GM23248 (cell line): ENCODE measurements around the gene PRPF38B. TPM values are rescaled to one million over a fixed set of nuclear protein-coding genes. Genes with fewer than 3 reads are reported as not detected.
A peak's percentile ranks its signal among the peaks of the same experiment; 100 is the strongest.

Experiments
- DNase-seq: peaks from one replicate; pipeline ENCODE4 v3.0.0-alpha.2; 2015
- H2AFZ ChIP-seq: fragments of 200-600 bp; sonication (generic); 2 replicates; pipeline ENCODE4 v1.6.1; 2016; ENCODE audit warnings: antibody characterized with exemption
- H3F3A ChIP-seq: fragments of 200-600 bp; sonication (generic); 2 replicates; pipeline ENCODE4 v1.6.1; 2016; ENCODE audit warnings: mild to moderate bottlenecking, antibody characterized with exemption, mixed run types; ENCODE audit not compliant: insufficient read depth
- H3K27ac ChIP-seq: fragments of 200-600 bp; sonication (generic); 2 replicates; pipeline ENCODE4 v1.5.1; 2016; ENCODE audit warnings: mild to moderate bottlenecking
- H3K27me3 ChIP-seq: fragments of 200-600 bp; sonication (generic); replicated peaks from 2 replicates; pipeline ENCODE4 v1.6.1; 2016; ENCODE audit warnings: mild to moderate bottlenecking; ENCODE audit not compliant: insufficient read depth
- H3K36me3 ChIP-seq: fragments of 200-600 bp; sonication (generic); 2 replicates; pipeline ENCODE4 v1.6.1; 2016; ENCODE audit warnings: low read depth, mild to moderate bottlenecking
- H3K4me1 ChIP-seq: fragments of 200-600 bp; sonication (generic); 2 replicates; pipeline ENCODE4 v1.6.1; 2016; ENCODE audit warnings: mild to moderate bottlenecking; ENCODE audit not compliant: insufficient read depth
- H3K4me2 ChIP-seq: fragments of 200-600 bp; sonication (generic); one replicate; pipeline ENCODE4 v1.6.1; 2016; ENCODE audit warnings: mild to moderate bottlenecking; ENCODE audit not compliant: unreplicated experiment
- H3K4me3 ChIP-seq: fragments of 200-600 bp; sonication (generic); 2 replicates; pipeline ENCODE4 v1.5.1; 2016; ENCODE audit warnings: mild to moderate bottlenecking
- H3K79me2 ChIP-seq: fragments of 200-600 bp; sonication (generic); 2 replicates; pipeline ENCODE4 v1.6.1; 2016; ENCODE audit warnings: mild to moderate bottlenecking; ENCODE audit not compliant: insufficient read depth
- H3K9ac ChIP-seq: fragments of 200-600 bp; sonication (generic); 2 replicates; pipeline ENCODE4 v1.6.1; 2016; ENCODE audit warnings: mild to moderate bottlenecking
- H3K9me2 ChIP-seq: fragments of 200-600 bp; sonication (generic); 2 replicates; pipeline ENCODE4 v1.6.1; 2016; ENCODE audit warnings: mixed run types, mild to moderate bottlenecking, moderate library complexity; ENCODE audit not compliant: insufficient read depth
- H3K9me3 ChIP-seq: fragments of 200-600 bp; sonication (generic); one replicate; pipeline ENCODE4 v1.6.1; 2017; ENCODE audit warnings: low read depth
- H4K20me1 ChIP-seq: fragments of 200-600 bp; sonication (generic); 2 replicates; pipeline ENCODE4 v1.6.0; 2016; ENCODE audit not compliant: insufficient read depth
- EZH2 ChIP-seq: fragments of 200-600 bp; sonication (generic); IDR thresholded peaks from 2 replicates; pipeline ENCODE4 v1.6.1; 2018; ENCODE audit warnings: antibody characterized with exemption, mild to moderate bottlenecking; ENCODE audit not compliant: insufficient read depth, poor library complexity, severe bottlenecking
- EZH2phosphoT487 ChIP-seq: fragments of 200-600 bp; sonication (generic); IDR thresholded peaks from 2 replicates; pipeline ENCODE4 v1.6.1; 2018; ENCODE audit warnings: antibody characterized with exemption, moderate library complexity, mild to moderate bottlenecking, low read depth; ENCODE audit not compliant: insufficient read depth
- WGBS, 2 experiments: methylation state at CpG; one replicate each; pipeline ENCODE4 v1.1.6; 2015 to 2017; ENCODE audit warnings: low lambda C conversion rate in 2 of 2, low coverage in 1 of 2; ENCODE audit errors: missing lambda C conversion rate in 2 of 2; 5-methylcytosine and 5-hydroxymethylcytosine counted together
- in situ Hi-C: fragments of 300-500 bp; cut with MboI; formaldehyde crosslinking; loops from 2 replicates; pipeline ENCODE4 v1.15.0; 2020
- polyA plus RNA-seq: library from polyadenylated mRNA; unstranded; fragments of >200 nt; fragmentation: Nextera tagmentation; extraction: Ambion mirVana; gene quantifications from 2 replicates; pipeline ENCODE4 v1.2.1, GENCODE V29; 2016
- total RNA-seq: library from RNA; depleted of rRNA; stranded (reverse); fragments of >200 nt; shearing (Covaris generic); gene quantifications from 2 replicates; pipeline ENCODE4 v1.2.3, GENCODE V29; 2014

Gene PRPF38B
- total and polyA plus RNA-seq, 2 experiments from 2014 or later = 10.9 to 25.6 TPM

- Histone ChIP-seq H3K9ac (no peak overlapping the region), H3F3A (peaks cover 5% of the 10 kb centered on the region; the same call in 1 of the 2 replicates), H4K20me1 (no peaks in the 10 kb centered on the region), H3K4me1 (peaks cover 5% of the 10 kb centered on the region; the same call in 1 of the 2 replicates), H3K79me2 (no peaks in the 10 kb centered on the region), H3K4me3 (no peak overlapping the region), H3K27ac (no peak overlapping the region), H3K27me3 (no peaks in the 10 kb centered on the region), H2AFZ (no peak overlapping the region), H3K9me2 (no peaks in the 10 kb centered on the region), H3K36me3 (no peaks in the 10 kb centered on the region), H3K9me3 (no peaks in the 10 kb centered on the region), H3K4me2 (no peak overlapping the region)
- TF ChIP-seq EZH2phosphoT487 (no peak), EZH2 (no peak)
- 86% methylated on average over 5 of the region's 5 CpGs for WGBS, 2 experiments
- in situ Hi-C loops = no loop called here
- peak; percentile 36 for DNase-seq
Observed at GRCh38 chr1:108657356-108658080, 34.6 kb upstream of the PRPF38B start.

GRCh38 chr1:108661030-108661609, 31.0 kb upstream of the PRPF38B start, which contains the start of gene HENMT1:
Gene HENMT1 (minus strand): TSS chr1:108661093. CDS start chr1:108659884, 1,209 bp downstream.
- peak within 1 kb of the TSS; percentile 72 for H3K4me3 ChIP-seq
- H3K79me2 ChIP-seq = no peaks in the 10 kb centered on the region
- in situ Hi-C loops = no loop called here
- peak within 1 kb of the TSS; percentile 87 for H3K27ac ChIP-seq
- no peak for TF ChIP-seq EZH2
- no peak for TF ChIP-seq EZH2phosphoT487
- H3F3A ChIP-seq = peaks cover 5% of the 10 kb centered on the region; the same call in 1 of the 2 replicates
- no peaks in the 10 kb centered on the region for H3K9me3 ChIP-seq
- peak within 1 kb of the TSS; percentile 91 for H3K9ac ChIP-seq
- peak within 1 kb of the TSS; percentile 77 for H3K4me2 ChIP-seq
- H2AFZ ChIP-seq = peak within 1 kb of the TSS; percentile 80
- 2 to 3% methylated on average over 75 to 81 of the region's 81 CpGs for WGBS, 2 experiments
- H3K27me3 ChIP-seq = no peaks in the 10 kb centered on the region
- H3K9me2 ChIP-seq = no peaks in the 10 kb centered on the region
- H3K4me1 ChIP-seq = peaks cover 5% of the 10 kb centered on the region; the same call in 1 of the 2 replicates
- no peaks in the 10 kb centered on the region for H3K36me3 ChIP-seq
- no peaks in the 10 kb centered on the region for H4K20me1 ChIP-seq
- peak; percentile 88 for DNase-seq

DNA sequence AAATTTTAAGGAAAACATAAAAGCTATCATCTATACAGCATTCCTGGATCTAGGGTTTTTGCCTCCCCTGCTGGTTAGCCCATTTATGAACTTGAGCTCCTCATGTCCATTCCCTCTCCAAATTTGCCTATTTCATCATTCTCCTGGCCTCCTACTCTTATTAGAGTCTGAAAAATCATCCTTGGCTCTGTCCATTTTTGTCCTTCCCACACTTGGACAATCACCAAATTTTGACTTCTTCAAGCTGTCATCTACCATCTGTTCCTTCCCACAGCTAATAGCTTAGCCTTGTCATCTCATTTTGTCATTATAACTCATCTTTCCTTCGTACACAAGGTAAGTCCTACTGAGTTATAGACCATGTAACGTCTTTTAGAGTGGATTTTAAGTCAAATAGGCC, 29.0 kb upstream of the PRPF38B start:
- Histone ChIP-seq H3K79me2 (no peaks in the 10 kb centered on the region), H3K9me3 (no peaks in the 10 kb centered on the region), H4K20me1 (no peaks in the 10 kb centered on the region), H3K4me2 (no peak overlapping the region), H3K9ac (no peak overlapping the region), H3K27me3 (no peaks in the 10 kb centered on the region), H3K27ac (no peak overlapping the region), H3K9me2 (no peaks in the 10 kb centered on the region), H3K4me3 (no peak overlapping the region), H3K4me1 (peaks cover 5% of the 10 kb centered on the region; the same call in 1 of the 2 replicates), H3F3A (peaks cover 5% of the 10 kb centered on the region; the same call in 1 of the 2 replicates), H2AFZ (no peak overlapping the region), H3K36me3 (no peaks in the 10 kb centered on the region)
- TF ChIP-seq EZH2phosphoT487 (no peak), EZH2 (no peak)
- in situ Hi-C loops = no loop called here
- 22 to 26% methylated on average over 2 of the region's 2 CpGs for WGBS, 2 experiments
- peak; percentile 4 for DNase-seq

- no peak for DNase-seq
- whole genome bisulfite sequencing, 2 experiments = 95 to 98% methylated on average over 6 of the region's 6 CpGs
- Histone ChIP-seq H3K36me3 (no peaks in the 10 kb centered on the region), H3K4me2 (no peak overlapping the region), H3K9ac (no peak overlapping the region), H3F3A (peaks cover 5% of the 10 kb centered on the region; the same call in 1 of the 2 replicates), H3K4me1 (peaks cover 5% of the 10 kb centered on the region; the same call in 1 of the 2 replicates), H3K79me2 (no peaks in the 10 kb centered on the region), H3K4me3 (no peak overlapping the region), H2AFZ (no peak overlapping the region), H3K27ac (no peak overlapping the region), H3K27me3 (no peaks in the 10 kb centered on the region), H3K9me3 (no peaks in the 10 kb centered on the region), H4K20me1 (no peaks in the 10 kb centered on the region), H3K9me2 (no peaks in the 10 kb centered on the region)
- no peak for TF ChIP-seq EZH2phosphoT487
- no peak for TF ChIP-seq EZH2
- in situ Hi-C loops = no loop called here
Observed at GRCh38 chr1:108664481-108664880, 27.6 kb upstream of the PRPF38B start.
